Neuronal stem cell (in vitro differentiated cells): ENCODE data around the gene FRAS1.
"Not testable (repeated sequence)": the region's sequence is repeated elsewhere in the genome, so short reads cannot be mapped to it uniquely, and the experiment has no call there.

Experiments
- DNase-seq: peaks from one replicate; pipeline ENCODE4 v3.0.0-alpha.2; 2013; ENCODE audit warnings: low spot score
- H2AFZ ChIP-seq: one replicate; pipeline ENCODE4 v1.6.1; 2013; ENCODE audit warnings: mild to moderate bottlenecking, low read length, inconsistent platforms
- H2AK5ac ChIP-seq: 2 replicates; pipeline ENCODE4 v1.6.1; 2013; ENCODE audit warnings: low read depth, mild to moderate bottlenecking, inconsistent platforms, low read length, moderate library complexity, mixed read lengths
- H2BK120ac ChIP-seq: 2 replicates; pipeline ENCODE4 v1.6.1; 2013; ENCODE audit warnings: low read depth, mild to moderate bottlenecking, inconsistent platforms, low read length, moderate library complexity, mixed read lengths
- H2BK12ac ChIP-seq: one replicate; pipeline ENCODE4 v1.6.1; 2013; ENCODE audit warnings: low read length, inconsistent platforms
- H2BK15ac ChIP-seq: 2 replicates; pipeline ENCODE4 v1.6.1; 2013; ENCODE audit warnings: mild to moderate bottlenecking, low read length, inconsistent platforms, mixed read lengths
- H2BK5ac ChIP-seq: one replicate; pipeline ENCODE4 v1.6.1; 2013; ENCODE audit warnings: inconsistent platforms, mild to moderate bottlenecking, low read length, moderate library complexity
- H3K14ac ChIP-seq: one replicate; pipeline ENCODE4 v1.6.1; 2013; ENCODE audit warnings: low read length, inconsistent platforms
- H3K18ac ChIP-seq: 2 replicates; pipeline ENCODE4 v1.6.1; 2013; ENCODE audit warnings: low read length, inconsistent platforms
- H3K23ac ChIP-seq: 2 replicates; pipeline ENCODE4 v1.6.1; 2013; ENCODE audit warnings: low read depth, mild to moderate bottlenecking, mixed read lengths, low read length, inconsistent platforms; ENCODE audit not compliant: poor library complexity
- H3K27ac ChIP-seq: replicated peaks from 3 replicates; pipeline ENCODE4 v1.5.1; 2013; ENCODE audit warnings: low read length, inconsistent platforms
- H3K27me3 ChIP-seq, 3 experiments: 2 replicates each; pipeline ENCODE4 v1.6.1; 2013; ENCODE audit warnings: low read length in 3 of 3, mild to moderate bottlenecking in 2 of 3, inconsistent platforms in 1 of 3, low read depth in 1 of 3, mixed read lengths in 1 of 3, moderate library complexity in 1 of 3; ENCODE audit not compliant: control insufficient read depth in 3 of 3, insufficient read depth in 3 of 3
- H3K36me3 ChIP-seq, 2 donors: replicated peaks in 1 of 2; 2 replicates each; pipeline ENCODE4 v1.6.1; 2013; ENCODE audit warnings: low read length in 2 of 2; ENCODE audit not compliant: control insufficient read depth in 2 of 2, insufficient read depth in 2 of 2
- H3K4ac ChIP-seq: 2 replicates; pipeline ENCODE4 v1.6.1; 2013; ENCODE audit warnings: inconsistent platforms, mild to moderate bottlenecking, low read length, moderate library complexity
- H3K4me1 ChIP-seq, 2 donors: 1 replicate in 1 of 2; 2 replicates in 1 of 2; pipeline ENCODE4 v1.6.1; 2013; ENCODE audit warnings: low read length in 2 of 2, low read depth in 1 of 2; ENCODE audit not compliant: control insufficient read depth in 2 of 2, insufficient read depth in 1 of 2
- H3K4me2 ChIP-seq: one replicate; pipeline ENCODE4 v1.6.1; 2013; ENCODE audit warnings: mild to moderate bottlenecking, low read length, inconsistent platforms; ENCODE audit not compliant: insufficient read depth, poor library complexity, severe bottlenecking
- H3K4me3 ChIP-seq, 2 donors: 2 replicates each; pipeline ENCODE4 v1.5.1; 2013; ENCODE audit warnings: low read length in 2 of 2, mild to moderate bottlenecking in 2 of 2, inconsistent platforms in 1 of 2, moderate library complexity in 1 of 2
- H3K79me1 ChIP-seq: one replicate; pipeline ENCODE4 v1.6.1; 2013; ENCODE audit warnings: low read depth, mild to moderate bottlenecking, inconsistent platforms, low read length, moderate library complexity
- H3K9ac ChIP-seq: one replicate; pipeline ENCODE4 v1.6.1; 2013; ENCODE audit warnings: mild to moderate bottlenecking, low read depth, low read length, inconsistent platforms; ENCODE audit not compliant: poor library complexity
- H3K9me3 ChIP-seq, 2 donors: replicated peaks in 1 of 2; 2 replicates each; pipeline versions ENCODE3 to v1.6.1; 2013; ENCODE audit warnings: low read length in 2 of 2, mild to moderate bottlenecking in 2 of 2, inconsistent platforms in 1 of 2, low read depth in 1 of 2, mixed read lengths in 1 of 2, moderate library complexity in 1 of 2; ENCODE audit not compliant: control insufficient read depth in 2 of 2, insufficient read depth in 1 of 2
- H4K8ac ChIP-seq: one replicate; pipeline ENCODE4 v1.6.1; 2013; ENCODE audit warnings: low read depth, mild to moderate bottlenecking, inconsistent platforms, low read length, moderate library complexity
- H4K91ac ChIP-seq: one replicate; pipeline ENCODE4 v1.6.1; 2013; ENCODE audit warnings: low read length, low read depth, mild to moderate bottlenecking, inconsistent platforms; ENCODE audit not compliant: poor library complexity
- WGBS, 2 donors: extraction: QIAGEN DNeasy Blood & Tissue Kit; methylation state at CpG; one replicate each; pipeline ENCODE4 v1.1.7; 2013; ENCODE audit warnings: missing lambda C conversion rate in 2 of 2, mixed read lengths in 1 of 2; ENCODE audit not compliant: insufficient read length in 2 of 2, insufficient replicate concordance in 1 of 2; ENCODE audit errors: extremely low coverage in 2 of 2; 5-methylcytosine and 5-hydroxymethylcytosine counted together

The FRAS1 gene

GRCh38 chr4:78171482-78171881 lies 114.4 kb downstream of the FRAS1 start:
- Histone ChIP-seq H2BK120ac (no peak overlapping the region), H4K91ac (no peak overlapping the region), H3K79me1 (no peaks in the 10 kb centered on the region), H3K27me3 (no peaks in the 10 kb centered on the region), H3K36me3 (no peaks in the 10 kb centered on the region), H3K4me1 (peaks cover 0 to 11% of the 10 kb centered on the region in 2 donors), H3K18ac (no peak overlapping the region), H3K9ac (no peak overlapping the region), H2BK5ac (no peak overlapping the region), H4K8ac (no peak overlapping the region), H3K4me2 (no peak overlapping the region), H3K27ac (no peak overlapping the region), H2AFZ (no peak overlapping the region), H3K4ac (no peak overlapping the region), H3K23ac (no peak overlapping the region), H3K14ac (no peak overlapping the region), H3K4me3 (no peak overlapping the region), H3K9me3 (no peaks in the 10 kb centered on the region), H2BK12ac (no peak overlapping the region), H2BK15ac (no peak overlapping the region), H2AK5ac (no peak overlapping the region)
- DNase-seq, result no peak
- WGBS, 2 donors, result no CpG with 5 or more reads among the region's 6 CpGs

- Histone ChIP-seq H4K8ac (no peak overlapping the region), H3K4me2 (no peak overlapping the region), H3K4me3 (no peak overlapping the region), H2BK5ac (no peak overlapping the region), H3K23ac (no peak overlapping the region), H2BK12ac (no peak overlapping the region), H3K18ac (no peak overlapping the region), H3K36me3 (no peaks in the 10 kb centered on the region), H2BK120ac (no peak overlapping the region), H4K91ac (no peak overlapping the region), H2BK15ac (no peak overlapping the region), H3K4me1 (peaks cover 0 to 6% of the 10 kb centered on the region in 2 donors), H3K27ac (no peak overlapping the region), H2AFZ (no peak overlapping the region), H3K9me3 (peaks cover 0 to 1% of the 10 kb centered on the region in 2 donors), H3K4ac (no peak overlapping the region), H3K27me3 (no peaks in the 10 kb centered on the region), H2AK5ac (no peak overlapping the region), H3K79me1 (no peaks in the 10 kb centered on the region), H3K14ac (no peak overlapping the region), H3K9ac (no peak overlapping the region)
- WGBS, 2 donors, result no CpG with 5 or more reads among the region's 5 CpGs
- no peak for DNase-seq
Observed at GRCh38 chr4:78174891-78175290, 117.8 kb downstream of the FRAS1 start.

- no peak overlapping the region for H2BK12ac ChIP-seq
- no peak overlapping the region for H3K14ac ChIP-seq
- H3K4ac ChIP-seq, result no peak overlapping the region
- H3K4me1 ChIP-seq, result no peaks in the 10 kb centered on the region
- H3K4me3 ChIP-seq, result no peak overlapping the region
- no peaks in the 10 kb centered on the region for H3K36me3 ChIP-seq
- H2AFZ ChIP-seq, result peak overlapping the region; percentile 6
- no peak overlapping the region for H3K4me2 ChIP-seq
- H3K9me3 ChIP-seq, result peaks cover 0 to 1% of the 10 kb centered on the region in 2 donors
- no peak overlapping the region for H4K91ac ChIP-seq
- no peak for DNase-seq
- no peak overlapping the region for H2BK15ac ChIP-seq
- WGBS, 2 donors, result no CpG with 5 or more reads among the region's 2 CpGs
- no peak overlapping the region for H3K27ac ChIP-seq
- no peak overlapping the region for H2AK5ac ChIP-seq
- H2BK120ac ChIP-seq, result no peak overlapping the region
- no peaks in the 10 kb centered on the region for H3K27me3 ChIP-seq
- H3K23ac ChIP-seq, result no peak overlapping the region
- no peak overlapping the region for H4K8ac ChIP-seq
- no peak overlapping the region for H3K9ac ChIP-seq
- H3K18ac ChIP-seq, result no peak overlapping the region
- H2BK5ac ChIP-seq, result no peak overlapping the region
- no peaks in the 10 kb centered on the region for H3K79me1 ChIP-seq
Observed at GRCh38 chr4:78179196-78179595, 122.1 kb downstream of the FRAS1 start.

GRCh38 chr4:78181681-78182234 lies 124.6 kb downstream of the FRAS1 start:
- H2BK15ac ChIP-seq, H3K9ac ChIP-seq, H3K18ac ChIP-seq, H3K79me1 ChIP-seq, H4K91ac ChIP-seq, H2BK120ac ChIP-seq, H3K4me3 ChIP-seq, H2BK5ac ChIP-seq, H2AFZ ChIP-seq, H3K27me3 ChIP-seq, H3K4me2 ChIP-seq, H3K4ac ChIP-seq, H3K27ac ChIP-seq, H4K8ac ChIP-seq, H3K23ac ChIP-seq, H2AK5ac ChIP-seq, DNase-seq, H3K9me3 ChIP-seq, H3K14ac ChIP-seq, H2BK12ac ChIP-seq, H3K36me3 ChIP-seq, H3K4me1 ChIP-seq: not testable (repeated sequence)
- no CpG with 5 or more reads among the region's 36 CpGs for WGBS, 2 donors
